DOHH2 (cell line): ENCODE data around the gene EPS8L3.
"Not testable (repeated sequence)": the region's sequence is repeated elsewhere in the genome, so short reads cannot be mapped to it uniquely, and the experiment has no call there.

ENCODE experiments used
- H3F3A ChIP-seq: fragments of 200-600 bp; sonication (generic), shearing (Covaris generic); 2 replicates; pipeline ENCODE4 v1.6.0; 2016; ENCODE audit warnings: antibody characterized with exemption, mild to moderate bottlenecking; ENCODE audit not compliant: control insufficient read depth, insufficient read depth
- H3K27ac ChIP-seq: fragments of 200-600 bp; sonication (generic); 2 replicates; pipeline ENCODE4 v1.5.1; 2014; ENCODE audit warnings: low read depth, mild to moderate bottlenecking, low read length, moderate library complexity
- H3K27me3 ChIP-seq: fragments of 200-600 bp; sonication (generic); 2 replicates; pipeline ENCODE4 v1.6.1; 2014; ENCODE audit warnings: mild to moderate bottlenecking, low read length, mixed read lengths; ENCODE audit not compliant: control insufficient read depth
- H3K36me3 ChIP-seq: fragments of 200-600 bp; sonication (generic); 2 replicates; pipeline ENCODE4 v1.6.1; 2014; ENCODE audit warnings: mild to moderate bottlenecking, low read length, moderate library complexity, mixed read lengths; ENCODE audit not compliant: control insufficient read depth
- H3K4me1 ChIP-seq: fragments of 200-600 bp; sonication (generic); 2 replicates; pipeline ENCODE4 v1.6.1; 2014; ENCODE audit warnings: mild to moderate bottlenecking, low read length, mixed read lengths; ENCODE audit not compliant: control insufficient read depth
- H3K4me2 ChIP-seq: fragments of 200-600 bp; sonication (generic); 2 replicates; pipeline ENCODE4 v1.6.0; 2014; ENCODE audit warnings: mild to moderate bottlenecking, low read length, moderate library complexity
- H3K4me3 ChIP-seq: fragments of 200-600 bp; sonication (generic); 2 replicates; pipeline ENCODE4 v1.5.1; 2014; ENCODE audit warnings: mild to moderate bottlenecking, low read length, mixed read lengths
- H3K79me2 ChIP-seq: fragments of 200-600 bp; sonication (generic); 2 replicates; pipeline ENCODE4 v1.6.1; 2014; ENCODE audit warnings: mild to moderate bottlenecking, low read length, mixed read lengths; ENCODE audit not compliant: control insufficient read depth
- H3K9me2 ChIP-seq: fragments of 200-600 bp; sonication (generic); replicated peaks from 2 replicates; pipeline ENCODE4 v1.6.1; 2014; ENCODE audit warnings: mild to moderate bottlenecking, low read length, mixed read lengths; ENCODE audit not compliant: control insufficient read depth
- H3K9me3 ChIP-seq: fragments of 200-600 bp; sonication (generic); 2 replicates; pipeline ENCODE4 v1.6.1; 2014; ENCODE audit warnings: antibody characterized with exemption, low read length, mixed read lengths; ENCODE audit not compliant: control insufficient read depth, insufficient read depth
- H4K20me1 ChIP-seq: fragments of 200-600 bp; sonication (generic); 2 replicates; pipeline ENCODE4 v1.6.0; 2014; ENCODE audit warnings: low read depth, mild to moderate bottlenecking, antibody characterized with exemption, low read length, moderate library complexity; ENCODE audit not compliant: control insufficient read depth, insufficient read depth
- CTCF ChIP-seq: fragments of 200-600 bp; sonication (generic); IDR thresholded peaks from one replicate; pipeline ENCODE4 v1.5.1; 2014; ENCODE audit warnings: antibody characterized with exemption, mild to moderate bottlenecking, low read depth, low read length; ENCODE audit not compliant: poor library complexity, severe bottlenecking
- EZH2phosphoT487 ChIP-seq: fragments of 200-600 bp; sonication (generic); IDR thresholded peaks from 2 replicates; pipeline ENCODE4 v1.6.1; 2017; ENCODE audit warnings: borderline replicate concordance, mild to moderate bottlenecking, antibody characterized with exemption, low read length, moderate library complexity, mixed read lengths

The EPS8L3 gene

GRCh38 chr1:109704173-109704572, 59.5 kb downstream of the EPS8L3 start:
- Histone ChIP-seq H3K27me3 (no peaks in the 10 kb centered on the region), H3K9me3 (peaks cover 7% of the 10 kb centered on the region; the same call in 1 of the 2 replicates), H3F3A (no peaks in the 10 kb centered on the region), H3K4me3 (no peak overlapping the region), H3K4me1 (no peaks in the 10 kb centered on the region), H4K20me1 (no peaks in the 10 kb centered on the region), H3K79me2 (no peaks in the 10 kb centered on the region), H3K9me2 (no peaks in the 10 kb centered on the region), H3K27ac (no peak overlapping the region), H3K4me2 (no peak overlapping the region), H3K36me3 (no peaks in the 10 kb centered on the region)
- TF ChIP-seq CTCF (no peak), EZH2phosphoT487 (no peak)

- not testable (repeated sequence) for H3K79me2 ChIP-seq, H3K4me1 ChIP-seq, H3K9me2 ChIP-seq, H3F3A ChIP-seq, H3K9me3 ChIP-seq, H3K27me3 ChIP-seq, H3K4me2 ChIP-seq, H3K27ac ChIP-seq, H4K20me1 ChIP-seq, H3K4me3 ChIP-seq, H3K36me3 ChIP-seq
Observed at GRCh38 chr1:109702940-109703339, 60.8 kb downstream of the EPS8L3 start.
